GM12878 (cell line): ENCODE data around the gene RFT1. TPM values are rescaled to one million over a fixed set of nuclear protein-coding genes. Genes with fewer than 3 reads are reported as not detected.

Experiments
- BCL3 ChIP-seq: IDR thresholded peaks from 2 replicates; pipeline ENCODE4 v1.6.1; 2011; ENCODE audit warnings: borderline replicate concordance, low read depth, mild to moderate bottlenecking, moderate library complexity, low read length; ENCODE audit not compliant: insufficient read depth, poor library complexity, severe bottlenecking
- DPF2 ChIP-seq: fragments of 450-650 bp; IDR thresholded peaks from 2 replicates; pipeline ENCODE4 v1.6.1; 2017; ENCODE audit warnings: mild to moderate bottlenecking
- HCFC1 ChIP-seq: fragments of 150-350 bp; IDR thresholded peaks from 2 replicates; pipeline ENCODE4 v1.6.1; 2014; ENCODE audit warnings: low read length
- RUNX3 ChIP-seq: IDR thresholded peaks from 2 replicates; pipeline ENCODE4 v1.6.1; 2012; ENCODE audit warnings: low read length, inconsistent platforms
- TCF7 ChIP-seq: IDR thresholded peaks from 2 replicates; pipeline ENCODE4 v1.6.1; 2014; ENCODE audit warnings: antibody characterized with exemption, borderline replicate concordance
- ZNF687 ChIP-seq: fragments of 450-650 bp; IDR thresholded peaks from 2 replicates; pipeline ENCODE4 v1.6.1; 2017; ENCODE audit warnings: mild to moderate bottlenecking, moderate library complexity
- polyA plus RNA-seq, 11 experiments: library from polyadenylated mRNA; depleted of rRNA in 4 of 11; unstranded in 6 of 11; stranded (reverse) in 5 of 11; fragments of >200 nt; fragmentation: Nextera tagmentation in 4 of 11; fragmentation: Illumina TruSeq in 1 of 11; extraction: Ambion mirVana in 4 of 11; extraction: Trizol in 1 of 11; gene quantifications; 1 replicate in 1 of 11; 2 replicates in 10 of 11; pipeline versions ENCODE4 v1.2.1 to v1.2.3, GENCODE V29; 2011 to 2016; ENCODE audit warnings: inconsistent platforms in 2 of 11, missing spikeins in 2 of 11, low read depth in 1 of 11
- total RNA-seq, 4 experiments: library from RNA; depleted of rRNA in 3 of 4; stranded (reverse); fragments of >200 nt in 3 of 4; fragmentation: Illumina TruSeq in 1 of 4; extraction: Trizol in 1 of 4; gene quantifications; 2 replicates each; pipeline versions ENCODE4 v1.2.1 to v1.2.3, GENCODE V29; 2013 to 2021

Gene RFT1
- total and polyA plus RNA-seq, 10 of the 15 experiments (the other 5 are each of a cell fraction or from before 2014, with no cell fraction given): 16.6 to 75.1 (median 34.5) TPM

- no peak for TF ChIP-seq ZNF687
- no peak for TF ChIP-seq TCF7
- no peak for TF ChIP-seq HCFC1
- TF ChIP-seq DPF2: no peak
- TF ChIP-seq RUNX3: peak; percentile 89
- TF ChIP-seq BCL3: no peak
These were observed 16.2 kb downstream of the RFT1 start (continued) for GRCh38 chr3:53114011-53114400.
